HepG2 (cell line): Measurements from ENCODE around the gene PTPN3. TPM values are rescaled to one million over a fixed set of nuclear protein-coding genes. Genes with fewer than 3 reads are reported as not detected.

Source experiments
- ATAC-seq: fragments of 200-7000 bp; cut with Tn5 transposase; 3 replicates; pipeline ENCODE4 v1.9.1; 2020; ENCODE audit warnings: mild to moderate bottlenecking, moderate library complexity
- BruUV-seq: library from RNA; stranded (reverse); fragments of 400-500 nt; replicated peaks from 2 replicates; lab custom pipeline; 2021; lab: Mats Ljungman, UMichigan
- CTCF ChIA-PET: fragments of 300-600 bp; formaldehyde crosslinking; extraction: SDS; loops from one replicate; lab custom pipeline; 2021; ENCODE audit warnings: low total read pairs, inconsistent platforms, low intra/inter-chr PET ratio; lab: Yijun Ruan, JAX
- POLR2A ChIA-PET: fragments of 350-600 bp; sonication (Branson Sonifier 250); formaldehyde crosslinking; loops from one replicate; lab custom pipeline; 2020; ENCODE audit warnings: antibody characterized with exemption, inconsistent platforms; lab: Yijun Ruan, JAX
- DNase-seq: peaks from one replicate; pipeline ENCODE4 v3.0.0-alpha.2; 2015; ENCODE audit warnings: low spot score
- FAIRE-seq: peaks from 3 replicates; lab custom pipeline; 2011; peaks lifted over from hg19 to GRCh38; lab: Jason Lieb, UNC
- H2AFZ ChIP-seq: one replicate; pipeline ENCODE4 v1.6.1; 2011; ENCODE audit warnings: low read length, inconsistent platforms
- H3K27ac ChIP-seq: fragments of 300-600 bp; 3 replicates; pipeline ENCODE4 v1.8.0; 2011; ENCODE audit warnings: mixed run types, mild to moderate bottlenecking, mixed read lengths, low read length, inconsistent platforms; ENCODE audit not compliant: insufficient read depth; ENCODE audit errors: extremely low read length
- H3K27me3 ChIP-seq, 2 experiments: fragments of 200-600 bp in 1 of 2; 2 replicates in 1 of 2; 3 replicates in 1 of 2; pipeline versions ENCODE4 v1.6.0 to v1.8.0; 2011; ENCODE audit warnings: low read length in 2 of 2, mild to moderate bottlenecking in 2 of 2, moderate library complexity in 2 of 2, inconsistent platforms in 1 of 2; ENCODE audit not compliant: insufficient read depth in 2 of 2, control insufficient read depth in 1 of 2
- H3K36me3 ChIP-seq, 2 experiments: fragments of 200-600 bp in 1 of 2; replicated peaks in 1 of 2; 2 replicates in 1 of 2; 3 replicates in 1 of 2; pipeline versions ENCODE4 v1.5.1 to v1.8.0; 2011; ENCODE audit warnings: low read length in 2 of 2, inconsistent platforms in 1 of 2; ENCODE audit not compliant: insufficient read depth in 2 of 2, control insufficient read depth in 1 of 2
- H3K4me1 ChIP-seq: 2 replicates; pipeline ENCODE4 v1.5.1; 2012; ENCODE audit warnings: low read length, inconsistent platforms; ENCODE audit not compliant: insufficient read depth
- H3K4me2 ChIP-seq: 2 replicates; pipeline ENCODE4 v1.6.0; 2011; ENCODE audit warnings: low read depth, low read length, inconsistent platforms
- H3K4me3 ChIP-seq, 3 experiments: fragments of 200-600 bp in 1 of 3; sonication (generic), shearing (Covaris generic) in 1 of 3; replicated peaks in 1 of 3; 2 replicates each; pipeline ENCODE4 v1.5.1; 2011 to 2016; ENCODE audit warnings: low read length in 3 of 3, inconsistent platforms in 2 of 3, low read depth in 2 of 3, mild to moderate bottlenecking in 2 of 3, control low read depth in 1 of 3, mixed read lengths in 1 of 3; ENCODE audit not compliant: insufficient read depth in 1 of 3
- H3K79me2 ChIP-seq: one replicate; pipeline ENCODE4 v1.6.1; 2011; ENCODE audit warnings: low read length, inconsistent platforms; ENCODE audit not compliant: insufficient read depth
- H3K9ac ChIP-seq: 2 replicates; pipeline ENCODE4 v1.6.0; 2011; ENCODE audit warnings: mild to moderate bottlenecking, low read depth, low read length, inconsistent platforms; ENCODE audit not compliant: insufficient read depth
- H3K9me3 ChIP-seq: 2 replicates; pipeline ENCODE4 v1.5.1; 2012; ENCODE audit warnings: mild to moderate bottlenecking, low read length
- H4K20me1 ChIP-seq: 2 replicates; pipeline ENCODE4 v1.6.0; 2011; ENCODE audit warnings: inconsistent platforms, mild to moderate bottlenecking, low read length, moderate library complexity; ENCODE audit not compliant: insufficient read depth
- DDIT3 ChIP-seq: sonication (generic); formaldehyde crosslinking; IDR thresholded peaks from 2 replicates; pipeline ENCODE4 v1.4.0; 2020; ENCODE audit warnings: mild to moderate bottlenecking, missing genetic modification reagents
- ELF4 ChIP-seq: sonication (generic); formaldehyde crosslinking; IDR thresholded peaks from 2 replicates; pipeline ENCODE4 v1.5.0; 2020; ENCODE audit warnings: missing genetic modification reagents, mild to moderate bottlenecking, moderate library complexity, borderline replicate concordance
- KDM4B ChIP-seq: sonication (generic); formaldehyde crosslinking; IDR thresholded peaks from 2 replicates; pipeline ENCODE4 v1.4.0; 2020; ENCODE audit warnings: missing genetic modification reagents
- MAFK ChIP-seq, 2 experiments: IDR thresholded peaks in 1 of 2; conservative IDR thresholded peaks in 1 of 2; 2 replicates each; pipeline ENCODE4 v1.6.1; 2011; ENCODE audit warnings: improper control_type of control experiment in 2 of 2, low read length in 2 of 2
- NFE2 ChIP-seq: sonication (generic); formaldehyde crosslinking; IDR thresholded peaks from 2 replicates; pipeline ENCODE4 v1.4.0; 2020; ENCODE audit warnings: missing genetic modification reagents
- PRPF4 ChIP-seq: fragments of 200-400 bp; formaldehyde crosslinking; IDR thresholded peaks from 2 replicates; pipeline ENCODE4 v1.6.1; 2016; ENCODE audit warnings: low read length, low read depth; ENCODE audit not compliant: poor library complexity, severe bottlenecking
- RELA ChIP-seq: sonication (generic); formaldehyde crosslinking; IDR thresholded peaks from 2 replicates; pipeline ENCODE4 v1.4.0; 2020; ENCODE audit warnings: missing genetic modification reagents
- TBX3 ChIP-seq: fragments of 450-650 bp; IDR thresholded peaks from 2 replicates; pipeline ENCODE4 v1.6.1; 2017; ENCODE audit warnings: antibody characterized with exemption, mild to moderate bottlenecking, inconsistent platforms, borderline replicate concordance
- ZFP36L1 ChIP-seq: sonication (generic); formaldehyde crosslinking; IDR thresholded peaks from 2 replicates; pipeline ENCODE4 v1.8.0; 2022; ENCODE audit warnings: mild to moderate bottlenecking, missing genetic modification reagents, moderate library complexity
- ZNF431 ChIP-seq: sonication (generic); formaldehyde crosslinking; IDR thresholded peaks from 2 replicates; pipeline ENCODE4 v1.9.0; 2022; ENCODE audit warnings: missing genetic modification reagents, low read depth, mild to moderate bottlenecking, borderline replicate concordance
- ZNF441 ChIP-seq: sonication (generic); formaldehyde crosslinking; IDR thresholded peaks from 2 replicates; pipeline ENCODE4 v1.7.0; 2021; ENCODE audit warnings: missing genetic modification reagents, borderline replicate concordance
- ZNF598 ChIP-seq: sonication (generic); formaldehyde crosslinking; IDR thresholded peaks from 2 replicates; pipeline ENCODE4 v1.5.1; 2020; ENCODE audit warnings: mild to moderate bottlenecking, missing genetic modification reagents, borderline replicate concordance
- WGBS: methylation state at CpG from one replicate; pipeline ENCODE4 v1.1.6; 2017; ENCODE audit warnings: low lambda C conversion rate; 5-methylcytosine and 5-hydroxymethylcytosine counted together
- in situ Hi-C: cut with HindIII; loops from 2 replicates; pipeline ENCODE4 v1.10.0; 2017; ENCODE audit warnings: low pct_unique_long_range_greater_than_20kb; ENCODE audit not compliant: extremely low pct_ligation_motif_present
- intact Hi-C: fragments of 100-400 bp; cut with micrococcal nuclease; formaldehyde crosslinking; loops from one replicate; pipeline ENCODE4 v1.10.0; 2022; ENCODE audit not compliant: unreplicated experiment
- polyA plus RNA-seq, 8 experiments: library from polyadenylated mRNA; depleted of rRNA in 3 of 8; stranded (reverse) in 7 of 8; unstranded in 1 of 8; fragments of >200 nt; fragmentation: Illumina TruSeq in 4 of 8; extraction: Trizol in 4 of 8; gene quantifications; 2 replicates each; pipeline versions ENCODE4 v1.2.1 to v1.2.3, GENCODE V29; 2011 to 2016; ENCODE audit warnings: low read depth in 4 of 8, missing spikeins in 1 of 8, mixed read lengths in 1 of 8; ENCODE audit not compliant: insufficient read depth in 1 of 8
- total RNA-seq, 5 experiments: library from RNA; depleted of rRNA; stranded (reverse); fragments of >200 nt; fragmentation: Illumina TruSeq; extraction: Trizol; gene quantifications; 2 replicates each; pipeline ENCODE4 v1.2.3, GENCODE V29; 2016; ENCODE audit warnings: low read depth in 1 of 5
- TF ChIP-seq, protein P1 (sequence below): IDR thresholded peaks from 2 replicates; pipeline ENCODE4 v1.6.1; 2012; ENCODE audit warnings: low read depth, low read length, improper control_type of control experiment

The PTPN3 gene
- total and polyA plus RNA-seq, 2 of the 13 experiments (the other 11 are each of a cell fraction or from before 2014, with no cell fraction given) = 5.6 to 20.5 TPM

- Histone ChIP-seq H3K4me2 (no peak overlapping the region), H3K27ac (no peak overlapping the region), H3K4me1 (no peaks in the 10 kb centered on the region), H3K36me3 (peaks cover 13 to 32% of the 10 kb centered on the region in 2 experiments; a peak in 4 of 5 replicates), H3K27me3 (no peaks in the 10 kb centered on the region), H4K20me1 (0 out of 2 replicates have a peak, but pooled peaks cover 2% of the 10 kb centered on the region), H3K79me2 (no peaks in the 10 kb centered on the region), H3K9ac (no peak overlapping the region), H3K4me3 (no peak overlapping the region)
- intact Hi-C loops = no loop called here
- BruUV-seq = no TSS peak
- FAIRE-seq (no peak), DNase-seq (no peak), ATAC-seq (no peak)
- WGBS = 96% methylated on average over 7 of the region's 7 CpGs
- CTCF ChIA-PET = no interaction called here
- TF ChIP-seq KDM4B (CRISPR knock-in tag) (no peak), ZFP36L1 (no peak), MAFK (conservative IDR thresholded peaks at IDR 0.05 in 1 of 2, IDR thresholded peaks at IDR 0.05 in 1 of 2; ENCODE audit: low read length in 2 of 2) (no peak), DDIT3 (CRISPR knock-in tag) (no peak), RELA (CRISPR knock-in tag) (no peak), PRPF4 (no peak), ZNF431 (no peak), ZNF441 (CRISPR knock-in tag) (no peak), ELF4 (CRISPR knock-in tag) (no peak), NFE2 (CRISPR knock-in tag) (no peak), ZNF598 (CRISPR knock-in tag) (no peak), TBX3 (no peak)
- TF ChIP-seq, protein P1, sequence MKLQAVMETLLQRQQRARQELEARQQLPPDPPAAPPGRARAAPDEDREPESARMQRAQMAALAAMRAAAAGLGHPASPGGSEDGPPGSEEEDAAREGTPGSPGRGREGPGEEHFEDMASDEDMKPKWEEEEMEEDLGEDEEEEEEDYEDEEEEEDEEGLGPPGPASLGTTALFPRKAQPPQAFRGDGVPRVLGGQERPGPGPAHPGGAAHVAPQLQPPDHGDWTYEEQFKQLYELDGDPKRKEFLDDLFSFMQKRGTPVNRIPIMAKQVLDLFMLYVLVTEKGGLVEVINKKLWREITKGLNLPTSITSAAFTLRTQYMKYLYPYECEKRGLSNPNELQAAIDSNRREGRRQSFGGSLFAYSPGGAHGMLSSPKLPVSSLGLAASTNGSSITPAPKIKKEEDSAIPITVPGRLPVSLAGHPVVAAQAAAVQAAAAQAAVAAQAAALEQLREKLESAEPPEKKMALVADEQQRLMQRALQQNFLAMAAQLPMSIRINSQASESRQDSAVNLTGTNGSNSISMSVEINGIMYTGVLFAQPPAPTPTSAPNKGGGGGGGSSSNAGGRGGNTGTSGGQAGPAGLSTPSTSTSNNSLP = no peak
- TF ChIP-seq, all 625 proteins: peak for 0
- H2AFZ ChIP-seq = no peak overlapping the region
- in situ Hi-C loops = no loop called here
- no peaks in the 10 kb centered on the region for H3K9me3 ChIP-seq
- POLR2A ChIA-PET = no interaction called here
Measured at GRCh38 chr9:109379513-109379912, 118.6 kb downstream of the PTPN3 start.
